GM12878 (cell line): ENCODE data around the gene HCAR1.
"Not testable (repeated sequence)": the region's sequence is repeated elsewhere in the genome, so short reads cannot be mapped to it uniquely, and the experiment has no call there.

ENCODE experiments used
- CEBPB ChIP-seq, 2 experiments: fragments of 150-350 bp in 1 of 2; IDR thresholded peaks; 2 replicates each; pipeline ENCODE4 v1.6.1; 2012 to 2014; ENCODE audit warnings: low read depth in 2 of 2, low read length in 2 of 2, borderline replicate concordance in 1 of 2, inconsistent platforms in 1 of 2
- CTCF ChIP-seq, 3 experiments: IDR thresholded peaks in 2 of 3; conservative IDR thresholded peaks in 1 of 3; 2 replicates each; pipeline ENCODE4 v1.5.1; 2011; ENCODE audit warnings: low read depth in 3 of 3, low read length in 3 of 3, mild to moderate bottlenecking in 3 of 3, control low read depth in 2 of 3, moderate library complexity in 2 of 3, inconsistent platforms in 1 of 3, mixed read lengths in 1 of 3; ENCODE audit not compliant: control insufficient read depth in 2 of 3, insufficient read depth in 1 of 3; ENCODE audit errors: extremely low read depth in 1 of 3
- MEF2A ChIP-seq: IDR thresholded peaks from 2 replicates; pipeline ENCODE4 v1.6.1; 2011; ENCODE audit warnings: low read depth, mild to moderate bottlenecking, low read length, moderate library complexity; ENCODE audit not compliant: insufficient read depth
- MTA2 ChIP-seq: fragments of 450-650 bp; IDR thresholded peaks from 2 replicates; pipeline ENCODE4 v1.6.1; 2016; ENCODE audit warnings: low read depth, mild to moderate bottlenecking, moderate library complexity
- POLR2A ChIP-seq: IDR thresholded peaks from 2 replicates; pipeline ENCODE4 v1.6.1; 2011; ENCODE audit warnings: low read depth, mild to moderate bottlenecking, low read length
- POLR2AphosphoS5 ChIP-seq: IDR thresholded peaks from 2 replicates; pipeline ENCODE4 v1.6.1; 2011; ENCODE audit warnings: mild to moderate bottlenecking, low read length, inconsistent platforms

- TF ChIP-seq POLR2A; CTCF (IDR thresholded peaks at IDR 0.05 in 2 of 3, conservative IDR thresholded peaks at IDR 0.05 in 1 of 3; ENCODE audit: control insufficient read depth in 2 of 3, extremely low read depth in 1 of 3, insufficient read depth in 1 of 3, low read depth in 3 of 3, low read length in 3 of 3); MEF2A; POLR2AphosphoS5; CEBPB (IDR thresholded peaks at IDR 0.05; ENCODE audit: borderline replicate concordance in 1 of 2, low read depth in 2 of 2, low read length in 2 of 2); MTA2: not testable (repeated sequence)
These were observed 27.6 kb downstream of the HCAR1 start, which contains the start of gene HCAR2 for GRCh38 chr12:122702890-122703611.
